Neural progenitor cell (in vitro differentiated cells): Measurements from ENCODE around the gene CYSTM1.

Experiments used
- CTCF ChIP-seq: fragments of 200-600 bp; sonication (generic); IDR thresholded peaks from 2 replicates; pipeline ENCODE4 v1.5.1; 2017; ENCODE audit warnings: antibody characterized with exemption, mild to moderate bottlenecking
- EZH2 ChIP-seq: fragments of 200-600 bp; sonication (generic); IDR thresholded peaks from 2 replicates; pipeline ENCODE4 v1.6.1; 2017; ENCODE audit warnings: antibody characterized with exemption, mild to moderate bottlenecking, moderate library complexity
- EZH2phosphoT487 ChIP-seq: fragments of 200-600 bp; sonication (generic); IDR thresholded peaks from 2 replicates; pipeline ENCODE4 v1.6.1; 2017; ENCODE audit warnings: antibody characterized with exemption

DNA sequence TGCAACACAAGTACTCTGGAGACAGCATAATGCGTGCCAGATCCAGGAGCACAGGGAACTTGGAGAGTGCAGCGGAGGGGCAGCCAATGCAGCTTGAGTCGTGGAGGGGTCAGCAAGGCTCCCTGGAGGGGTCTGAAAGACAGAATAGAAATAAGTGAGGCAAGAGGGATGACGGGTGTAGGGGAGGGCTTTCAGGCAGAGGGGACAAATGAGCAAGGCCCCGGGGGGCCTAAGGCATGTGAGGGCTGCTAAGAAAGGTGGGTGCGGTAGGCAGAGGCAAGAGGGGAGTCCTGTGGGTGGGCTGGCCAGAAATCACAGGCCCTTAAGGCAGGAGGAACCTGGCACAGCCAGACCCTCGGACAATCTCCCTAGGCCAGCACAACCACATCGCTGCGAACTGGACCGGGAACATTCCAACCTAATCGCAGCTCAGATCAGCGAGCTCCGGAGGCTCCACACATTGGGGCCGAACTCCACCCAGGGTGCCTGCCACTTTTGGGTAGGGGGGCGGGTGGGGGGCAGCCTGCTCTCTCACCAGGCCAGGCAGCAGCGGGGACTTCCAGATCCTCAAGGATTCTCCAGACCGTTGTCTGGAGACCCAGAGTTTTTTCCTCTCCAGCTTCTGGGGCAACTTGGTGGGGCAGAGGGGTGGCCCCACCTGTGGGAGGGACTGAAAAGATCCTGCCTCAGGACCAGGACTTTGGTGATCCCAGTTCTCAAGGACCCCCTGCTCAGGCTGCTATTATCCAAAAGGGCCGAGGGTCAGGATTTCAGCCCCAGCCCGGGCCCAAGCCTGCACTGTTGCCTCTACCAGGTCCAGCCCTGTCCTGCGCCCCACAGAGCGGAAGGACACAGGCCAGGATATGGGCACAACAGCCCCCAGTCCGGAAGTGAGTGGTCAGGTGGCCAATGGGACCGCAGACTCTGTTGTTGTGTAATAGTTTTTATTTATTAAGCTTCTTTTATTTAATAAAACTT is 22.7 kb upstream of the CYSTM1 start:
- TF ChIP-seq CTCF (no peak), EZH2 (no peak), EZH2phosphoT487 (no peak)
